Measurements from ENCODE around the gene LRFN5. TPM values are rescaled to one million over a fixed set of nuclear protein-coding genes. Genes with fewer than 3 reads are reported as not detected.

LRFN5 gene
- total and polyA plus RNA-seq, 7 donors: 0.06 to 1.3 (median 0.27) TPM

DNA sequence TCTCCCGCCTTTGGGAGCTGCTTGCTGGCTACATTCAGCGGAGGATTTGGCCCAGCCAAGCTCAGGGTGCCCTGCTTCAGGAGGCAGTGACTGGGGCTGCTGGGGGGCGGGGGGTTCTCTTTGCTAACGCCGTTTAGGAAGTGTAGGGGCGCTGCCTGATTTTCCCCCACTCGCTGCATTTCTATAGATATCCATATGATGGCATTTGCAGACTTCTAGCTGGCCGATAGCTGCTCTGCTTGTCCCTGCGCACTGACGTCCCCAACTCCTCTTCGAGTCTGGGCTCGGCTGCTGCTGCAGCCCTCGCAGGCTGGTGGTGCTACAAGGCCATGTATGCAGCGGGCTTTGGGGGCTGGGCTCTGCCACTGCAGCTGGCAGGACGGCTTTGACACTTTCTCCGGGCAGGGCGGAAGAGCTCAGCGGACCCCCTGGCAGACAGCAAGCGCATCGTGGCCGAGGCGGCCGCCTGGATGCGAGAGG, 3.1 kb downstream of the LRFN5 start:
- H3K36me3 ChIP-seq (ENCODE audit: insufficient read depth in 1 of 2, low read depth in 1 of 2): no peaks in the 10 kb centered on the region
- DNase-seq: peak; percentile 45 to 64
- peak in 2 of 4 donors; percentile 23 to 40 for ATAC-seq
- H3K4me3 ChIP-seq: peak overlapping the region; percentile 15
- peaks cover 5 to 59% (median 25%) of the 10 kb centered on the region in 3 donors for H3K27me3 ChIP-seq (ENCODE audit: insufficient read depth in 3 of 3, low read length in 2 of 3)
- TF ChIP-seq, protein P1, sequence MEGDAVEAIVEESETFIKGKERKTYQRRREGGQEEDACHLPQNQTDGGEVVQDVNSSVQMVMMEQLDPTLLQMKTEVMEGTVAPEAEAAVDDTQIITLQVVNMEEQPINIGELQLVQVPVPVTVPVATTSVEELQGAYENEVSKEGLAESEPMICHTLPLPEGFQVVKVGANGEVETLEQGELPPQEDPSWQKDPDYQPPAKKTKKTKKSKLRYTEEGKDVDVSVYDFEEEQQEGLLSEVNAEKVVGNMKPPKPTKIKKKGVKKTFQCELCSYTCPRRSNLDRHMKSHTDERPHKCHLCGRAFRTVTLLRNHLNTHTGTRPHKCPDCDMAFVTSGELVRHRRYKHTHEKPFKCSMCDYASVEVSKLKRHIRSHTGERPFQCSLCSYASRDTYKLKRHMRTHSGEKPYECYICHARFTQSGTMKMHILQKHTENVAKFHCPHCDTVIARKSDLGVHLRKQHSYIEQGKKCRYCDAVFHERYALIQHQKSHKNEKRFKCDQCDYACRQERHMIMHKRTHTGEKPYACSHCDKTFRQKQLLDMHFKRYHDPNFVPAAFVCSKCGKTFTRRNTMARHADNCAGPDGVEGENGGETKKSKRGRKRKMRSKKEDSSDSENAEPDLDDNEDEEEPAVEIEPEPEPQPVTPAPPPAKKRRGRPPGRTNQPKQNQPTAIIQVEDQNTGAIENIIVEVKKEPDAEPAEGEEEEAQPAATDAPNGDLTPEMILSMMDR (IDR thresholded peaks at IDR 0.05): no peak
- H3K4me1 ChIP-seq: no peaks in the 10 kb centered on the region
- no peaks in the 10 kb centered on the region for H3K9me3 ChIP-seq
- intact Hi-C loops (cut with DNase I): no loop called here
- WGBS, 3 donors: 1 to 2% (median 2%) methylated on average over 24 of the region's 24 CpGs
- no peak overlapping the region for H3K27ac ChIP-seq

DNA sequence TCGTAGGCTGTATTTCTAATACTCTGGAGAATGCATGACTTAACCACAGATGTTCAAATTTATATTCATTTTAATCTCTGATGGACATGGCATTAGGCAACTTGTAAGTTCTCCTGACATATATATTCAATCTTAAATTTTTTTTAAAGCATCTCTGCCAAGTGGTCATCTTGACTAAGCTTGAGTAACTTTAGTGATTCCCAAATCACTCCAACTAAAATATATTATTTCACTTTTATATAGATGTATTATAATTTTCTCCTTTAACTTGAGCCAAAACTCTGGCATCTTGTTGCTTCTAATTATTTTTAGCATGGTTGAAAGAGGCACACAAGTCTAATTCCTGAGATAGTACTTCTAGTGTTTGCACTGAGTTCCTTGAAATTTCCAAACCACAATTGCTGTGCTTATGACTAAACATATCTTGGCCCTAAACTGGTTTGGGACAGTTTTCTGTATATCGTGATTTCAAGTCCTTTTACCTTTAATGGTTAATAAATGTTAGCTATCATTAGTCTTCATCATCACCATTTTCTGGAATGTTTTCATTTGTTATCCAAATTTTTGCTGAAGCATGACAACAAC, 8.4 kb downstream of the LRFN5 start:
- no peaks in the 10 kb centered on the region for H3K9me3 ChIP-seq
- TF ChIP-seq, protein P1 (IDR thresholded peaks at IDR 0.05): no peak
- no peaks in the 10 kb centered on the region for H3K4me1 ChIP-seq
- ATAC-seq (no peak), DNase-seq (no peak)
- intact Hi-C loops (cut with DNase I): no loop called here
- no peaks in the 10 kb centered on the region for H3K36me3 ChIP-seq (ENCODE audit: insufficient read depth in 1 of 2, low read depth in 1 of 2)
- 62 to 76% (median 73%) methylated on average over 2 of the region's 2 CpGs for WGBS, 3 donors
- H3K27me3 ChIP-seq (ENCODE audit: insufficient read depth in 3 of 3, low read length in 2 of 3): peaks cover 0 to 9% (median 7%) of the 10 kb centered on the region in 3 donors
- no peak overlapping the region for H3K27ac ChIP-seq
- H3K4me3 ChIP-seq: no peak overlapping the region

DNA sequence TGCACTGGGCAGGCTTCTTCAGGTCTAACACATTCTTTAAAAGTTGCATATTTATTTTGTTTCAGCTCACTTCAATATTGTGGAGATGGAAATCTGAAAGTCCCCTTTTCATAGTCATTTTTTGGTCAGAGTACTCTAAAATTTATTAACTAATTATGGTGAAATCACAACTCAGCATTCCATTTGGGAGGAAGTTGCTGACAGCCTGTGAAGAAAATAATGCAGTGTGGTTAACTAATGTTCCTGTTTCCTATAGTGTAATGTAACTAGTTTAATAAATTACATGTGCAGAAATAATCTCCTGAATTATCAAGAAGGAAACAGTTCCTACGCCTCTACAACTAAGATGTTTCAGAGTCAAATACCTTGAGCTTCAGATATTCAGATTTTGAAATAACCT, 17.1 kb downstream of the LRFN5 start:
- TF ChIP-seq, protein P1 (IDR thresholded peaks at IDR 0.05): no peak
- no peaks in the 10 kb centered on the region for H3K9me3 ChIP-seq
- WGBS, 3 donors: 71 to 83% (median 82%) methylated on average over 1 of the region's 1 CpG
- ATAC-seq: no peak
- no peaks in the 10 kb centered on the region for H3K27me3 ChIP-seq (ENCODE audit: insufficient read depth in 3 of 3, low read length in 2 of 3)
- intact Hi-C loops (cut with DNase I): no loop called here
- no peak overlapping the region for H3K27ac ChIP-seq
- DNase-seq: no peak
- H3K4me3 ChIP-seq: no peak overlapping the region
- H3K4me1 ChIP-seq: no peaks in the 10 kb centered on the region
- H3K36me3 ChIP-seq (ENCODE audit: insufficient read depth in 1 of 2, low read depth in 1 of 2): no peaks in the 10 kb centered on the region

DNA sequence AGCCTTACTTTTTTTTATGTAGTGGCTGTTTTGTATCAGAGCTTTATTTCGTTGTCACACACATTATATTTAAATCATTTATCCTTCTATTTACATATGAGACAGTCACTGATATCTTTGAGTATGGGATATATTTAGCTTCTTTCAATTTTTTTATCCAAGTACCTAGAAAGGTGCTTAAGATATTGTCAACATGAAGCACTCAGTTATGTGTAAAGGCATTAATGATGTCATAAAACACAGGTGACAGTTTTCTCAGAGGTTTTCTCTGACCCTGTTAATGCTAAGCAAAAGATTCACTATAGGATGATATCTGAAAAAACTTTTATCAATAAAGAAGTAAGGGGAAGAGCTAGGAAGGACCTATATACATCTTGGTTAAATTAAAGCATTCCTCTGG, 23.2 kb downstream of the LRFN5 start:
- DNase-seq (no peak), ATAC-seq (no peak)
- Histone ChIP-seq H3K36me3 (ENCODE audit: insufficient read depth in 1 of 2, low read depth in 1 of 2) (no peaks in the 10 kb centered on the region), H3K4me3 (no peak overlapping the region), H3K4me1 (no peaks in the 10 kb centered on the region), H3K9me3 (no peaks in the 10 kb centered on the region), H3K27me3 (ENCODE audit: insufficient read depth in 3 of 3, low read length in 2 of 3) (no peaks in the 10 kb centered on the region), H3K27ac (no peak overlapping the region)
- intact Hi-C loops (cut with DNase I): no loop called here
- WGBS, 3 donors: 76 to 81% (median 78%) methylated on average over 1 of the region's 1 CpG
- TF ChIP-seq, protein P1 (IDR thresholded peaks at IDR 0.05): no peak

DNA sequence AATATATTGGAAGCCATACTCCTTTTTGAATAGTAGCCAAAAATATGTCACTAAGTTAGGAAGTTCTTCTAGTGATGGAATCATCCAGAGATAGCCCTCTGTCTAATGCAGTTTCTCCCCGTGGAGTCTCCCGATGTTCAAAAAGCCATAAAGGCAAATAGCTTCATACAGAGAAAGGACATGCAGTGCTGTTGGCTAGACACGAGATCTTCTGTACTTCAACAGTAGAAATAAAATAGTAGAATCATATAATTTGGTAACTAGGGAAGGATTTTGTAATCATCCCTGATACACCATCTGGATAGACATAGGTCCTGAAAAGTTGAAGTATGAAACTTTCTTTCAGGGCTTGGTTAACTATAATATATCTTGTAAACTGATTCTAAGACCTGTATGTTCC, 27.6 kb downstream of the LRFN5 start:
- Histone ChIP-seq H3K27ac (no peak overlapping the region), H3K4me3 (no peak overlapping the region), H3K9me3 (no peaks in the 10 kb centered on the region), H3K36me3 (ENCODE audit: insufficient read depth in 1 of 2, low read depth in 1 of 2) (no peaks in the 10 kb centered on the region), H3K27me3 (ENCODE audit: insufficient read depth in 3 of 3, low read length in 2 of 3) (no peaks in the 10 kb centered on the region), H3K4me1 (no peaks in the 10 kb centered on the region)
- ATAC-seq (no peak), DNase-seq (no peak)
- WGBS, 3 donors: 59 to 63% (median 61%) methylated on average over 3 of the region's 3 CpGs
- TF ChIP-seq, protein P1 (IDR thresholded peaks at IDR 0.05): no peak
- intact Hi-C loops (cut with DNase I): no loop called here
